ENCODE data around the gene BCL2L13.
"Not testable (repeated sequence)": the region's sequence is repeated elsewhere in the genome, so short reads cannot be mapped to it uniquely, and the experiment has no call there.

The BCL2L13 gene

DNA sequence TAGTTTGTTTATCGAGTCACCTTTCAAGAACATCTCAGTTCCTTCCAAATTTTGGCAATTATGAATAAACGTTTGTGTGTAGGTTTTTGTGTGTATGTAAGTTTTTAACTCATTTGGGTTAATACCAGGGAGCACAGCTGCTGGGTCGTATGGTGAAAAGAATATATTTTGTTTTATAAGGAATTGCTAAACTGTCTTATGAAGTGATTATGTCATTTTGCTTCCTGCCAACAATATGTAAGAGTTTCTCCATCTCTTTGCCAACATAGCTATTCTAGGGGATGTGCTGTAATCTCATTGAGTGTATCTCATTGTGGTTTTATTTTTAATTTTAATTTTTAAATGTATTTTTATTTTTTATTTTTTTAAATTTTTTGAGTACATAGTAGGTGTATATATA, 27.3 kb downstream of the BCL2L13 start:
- Histone ChIP-seq H3K9me3 (ENCODE audit: severe bottlenecking) (peaks cover 5% of the 10 kb centered on the region), H3K36me3 (peaks cover 40% of the 10 kb centered on the region), H3K27me3 (ENCODE audit: insufficient read depth, low read depth, severe bottlenecking) (no peaks in the 10 kb centered on the region), H3K4me3 (ENCODE audit: low read depth, low read length) (no peak overlapping the region), H3K27ac (no peak overlapping the region)
- TF ChIP-seq, protein P1, sequence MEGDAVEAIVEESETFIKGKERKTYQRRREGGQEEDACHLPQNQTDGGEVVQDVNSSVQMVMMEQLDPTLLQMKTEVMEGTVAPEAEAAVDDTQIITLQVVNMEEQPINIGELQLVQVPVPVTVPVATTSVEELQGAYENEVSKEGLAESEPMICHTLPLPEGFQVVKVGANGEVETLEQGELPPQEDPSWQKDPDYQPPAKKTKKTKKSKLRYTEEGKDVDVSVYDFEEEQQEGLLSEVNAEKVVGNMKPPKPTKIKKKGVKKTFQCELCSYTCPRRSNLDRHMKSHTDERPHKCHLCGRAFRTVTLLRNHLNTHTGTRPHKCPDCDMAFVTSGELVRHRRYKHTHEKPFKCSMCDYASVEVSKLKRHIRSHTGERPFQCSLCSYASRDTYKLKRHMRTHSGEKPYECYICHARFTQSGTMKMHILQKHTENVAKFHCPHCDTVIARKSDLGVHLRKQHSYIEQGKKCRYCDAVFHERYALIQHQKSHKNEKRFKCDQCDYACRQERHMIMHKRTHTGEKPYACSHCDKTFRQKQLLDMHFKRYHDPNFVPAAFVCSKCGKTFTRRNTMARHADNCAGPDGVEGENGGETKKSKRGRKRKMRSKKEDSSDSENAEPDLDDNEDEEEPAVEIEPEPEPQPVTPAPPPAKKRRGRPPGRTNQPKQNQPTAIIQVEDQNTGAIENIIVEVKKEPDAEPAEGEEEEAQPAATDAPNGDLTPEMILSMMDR (IDR thresholded peaks at IDR 0.05; ENCODE audit: low read depth, low read length) = no peak
- DNase-seq = no peak

DNA sequence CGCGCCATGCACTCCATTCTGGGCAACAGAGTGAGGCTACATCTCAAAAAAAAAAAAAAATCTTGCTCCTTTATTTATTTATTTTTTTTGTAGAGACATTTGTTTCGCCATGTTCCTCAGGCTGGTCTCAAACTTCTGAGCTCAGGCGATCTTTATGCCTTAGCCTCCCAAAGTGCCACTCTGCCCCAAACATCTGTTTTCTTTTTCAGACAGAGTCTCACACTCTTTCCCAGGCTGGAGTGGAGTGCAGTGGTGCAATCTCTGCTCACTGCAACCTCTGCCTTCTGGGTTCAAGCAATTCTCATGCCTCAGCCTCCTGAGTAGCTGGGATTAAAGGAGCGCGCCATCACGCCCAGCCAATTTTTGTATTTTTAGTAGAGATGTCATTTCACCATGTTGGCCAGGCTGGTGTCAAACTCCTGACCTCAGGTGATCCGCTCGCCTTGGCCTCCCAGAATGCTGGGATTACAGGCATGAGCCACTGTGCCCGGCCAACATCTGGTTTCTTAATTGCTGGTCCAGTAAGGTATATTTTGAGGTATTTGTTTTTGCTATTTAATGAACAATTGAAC, 33.0 kb downstream of the BCL2L13 start:
- not testable (repeated sequence) for H3K4me3 ChIP-seq (ENCODE audit: low read depth, low read length); DNase-seq; H3K36me3 ChIP-seq; H3K27me3 ChIP-seq (ENCODE audit: insufficient read depth, low read depth, severe bottlenecking); H3K27ac ChIP-seq; H3K9me3 ChIP-seq (ENCODE audit: severe bottlenecking)

DNA sequence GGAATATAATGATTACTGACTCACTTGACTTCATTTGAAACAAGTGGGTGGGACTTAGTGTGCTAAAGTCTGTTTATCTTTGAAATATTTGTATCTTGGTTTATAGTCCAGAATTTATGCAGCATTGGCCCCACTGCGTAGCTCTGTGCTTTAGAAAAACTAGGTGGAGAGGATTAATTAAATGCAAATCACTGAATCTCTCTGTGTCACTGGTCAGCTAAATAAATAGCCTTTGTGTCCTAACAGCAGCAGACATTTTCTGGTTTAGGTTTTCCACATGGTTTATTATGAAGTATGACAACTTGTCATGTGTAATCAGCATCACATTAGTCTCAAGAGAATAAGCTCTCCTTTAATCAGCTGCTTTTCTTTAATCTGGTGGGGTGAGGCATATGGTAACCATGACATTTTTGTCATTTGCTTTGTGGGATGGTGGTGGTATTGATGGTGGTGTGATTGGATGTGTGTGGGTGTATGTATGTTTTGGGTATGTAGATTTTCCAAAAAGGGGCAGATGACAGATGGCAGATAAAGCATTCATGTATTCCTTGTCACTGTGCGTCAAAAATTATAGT, 33.9 kb downstream of the BCL2L13 start:
- TF ChIP-seq, protein P1 (IDR thresholded peaks at IDR 0.05; ENCODE audit: low read depth, low read length) = no peak

DNA sequence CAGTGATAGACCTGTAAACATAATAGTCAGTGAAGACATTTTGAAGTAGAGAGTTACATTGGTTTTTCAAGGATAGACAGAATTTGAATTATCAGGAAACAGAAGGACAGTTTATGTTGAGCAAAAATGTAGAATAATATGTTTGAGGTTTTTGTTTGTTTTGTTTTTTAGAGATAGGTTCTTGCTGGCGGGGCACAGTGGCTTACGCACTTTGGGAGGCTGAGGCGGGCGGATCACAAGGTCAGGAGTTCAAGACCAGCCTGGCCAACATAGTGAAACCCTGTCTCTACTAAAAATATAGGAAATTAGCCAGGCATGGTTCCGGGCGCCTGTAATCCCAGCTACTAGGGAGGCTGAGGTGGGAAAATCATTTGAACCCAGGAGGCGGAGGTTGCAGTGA, 35.6 kb downstream of the BCL2L13 start:
- H3K27ac ChIP-seq = no peak overlapping the region

More for the DNA sequence above, 33.9 kb downstream of the BCL2L13 start:
- no peaks in the 10 kb centered on the region for H3K9me3 ChIP-seq (ENCODE audit: severe bottlenecking)
- DNase-seq = no peak
- no peaks in the 10 kb centered on the region for H3K27me3 ChIP-seq (ENCODE audit: insufficient read depth, low read depth, severe bottlenecking)
- H3K36me3 ChIP-seq = peaks cover 5% of the 10 kb centered on the region
- H3K27ac ChIP-seq = no peak overlapping the region
- H3K4me3 ChIP-seq (ENCODE audit: low read depth, low read length) = no peak overlapping the region

DNA sequence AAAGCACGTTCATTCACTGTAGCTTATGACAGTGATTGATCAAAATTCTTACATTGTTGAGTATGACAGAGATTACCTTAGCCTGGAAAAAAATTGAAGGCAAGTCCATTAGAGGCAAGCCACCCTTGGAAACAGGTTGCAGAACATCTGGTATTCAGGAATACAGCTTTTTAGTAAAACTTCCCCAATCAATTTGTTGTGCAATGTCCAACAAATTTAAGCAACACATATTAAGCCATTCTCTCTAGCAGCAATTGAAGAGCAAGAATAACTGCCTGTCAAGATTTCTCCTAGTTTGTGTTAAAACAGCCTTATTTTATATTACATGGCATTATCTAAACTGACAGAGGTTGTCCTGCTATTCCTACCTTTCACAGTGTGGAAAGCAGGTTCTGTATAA, 37.0 kb downstream of the BCL2L13 start:
- no peak for DNase-seq
- no peak overlapping the region for H3K27ac ChIP-seq
- TF ChIP-seq, protein P1 (IDR thresholded peaks at IDR 0.05; ENCODE audit: low read depth, low read length) = no peak
- H3K36me3 ChIP-seq = peaks cover 2% of the 10 kb centered on the region
- H3K4me3 ChIP-seq (ENCODE audit: low read depth, low read length) = no peak overlapping the region
- H3K27me3 ChIP-seq (ENCODE audit: insufficient read depth, low read depth, severe bottlenecking) = no peaks in the 10 kb centered on the region
- no peaks in the 10 kb centered on the region for H3K9me3 ChIP-seq (ENCODE audit: severe bottlenecking)

More for the DNA sequence above, 35.6 kb downstream of the BCL2L13 start:
- TF ChIP-seq, protein P1 (IDR thresholded peaks at IDR 0.05; ENCODE audit: low read depth, low read length) = no peak
- DNase-seq = no peak
- no peaks in the 10 kb centered on the region for H3K9me3 ChIP-seq (ENCODE audit: severe bottlenecking)
- no peak overlapping the region for H3K4me3 ChIP-seq (ENCODE audit: low read depth, low read length)
- H3K27me3 ChIP-seq (ENCODE audit: insufficient read depth, low read depth, severe bottlenecking) = no peaks in the 10 kb centered on the region
- peaks cover 5% of the 10 kb centered on the region for H3K36me3 ChIP-seq

DNA sequence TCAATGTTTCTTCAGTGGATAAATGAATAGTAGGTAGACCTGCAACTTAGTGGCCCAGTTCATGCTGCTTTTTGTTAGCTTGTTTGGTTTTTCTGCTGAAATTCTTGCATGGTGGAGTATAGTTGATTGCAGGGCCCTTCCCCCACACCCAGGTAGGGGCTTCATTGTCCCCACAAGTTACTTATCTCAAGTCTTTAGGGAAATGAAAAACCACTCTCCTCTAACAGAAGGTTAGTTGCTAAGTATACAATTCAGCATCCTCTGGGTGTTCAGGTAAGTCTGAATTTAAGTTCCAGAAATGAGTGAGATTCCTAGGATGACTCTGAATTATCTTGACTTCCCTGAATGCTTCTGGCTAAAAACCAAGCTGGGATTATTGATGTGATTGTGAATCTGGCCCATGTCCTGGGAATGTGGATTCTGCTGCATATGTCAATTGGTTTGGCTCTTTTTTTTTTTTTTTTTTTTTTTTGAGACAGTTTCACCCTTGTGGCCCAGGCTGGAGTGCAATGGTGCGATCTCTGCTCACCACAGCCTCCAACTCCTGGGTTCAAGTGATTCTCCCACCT, 40.3 kb downstream of the BCL2L13 start:
- no peaks in the 10 kb centered on the region for H3K9me3 ChIP-seq (ENCODE audit: severe bottlenecking)
- TF ChIP-seq, protein P1 (IDR thresholded peaks at IDR 0.05; ENCODE audit: low read depth, low read length) = no peak
- no peak overlapping the region for H3K27ac ChIP-seq
- H3K4me3 ChIP-seq (ENCODE audit: low read depth, low read length) = no peak overlapping the region
- H3K27me3 ChIP-seq (ENCODE audit: insufficient read depth, low read depth, severe bottlenecking) = no peaks in the 10 kb centered on the region
- H3K36me3 ChIP-seq = no peaks in the 10 kb centered on the region; the same call in 1 of the 2 replicates
- no peak for DNase-seq
